Skeletal muscle cell (primary cell): Measurements from ENCODE around the gene LIPT1.
"Not testable (repeated sequence)": the region's sequence is repeated elsewhere in the genome, so short reads cannot be mapped to it uniquely, and the experiment has no call there.

Experiments used
- DNase-seq: peaks from one replicate; pipeline ENCODE4 v3.0.0-alpha.2; 2010; ENCODE audit warnings: low read depth
- H3K4me3 ChIP-seq: 2 replicates; pipeline ENCODE4 v1.5.1; 2011; ENCODE audit warnings: low read depth, mild to moderate bottlenecking, control low read depth, low read length, moderate library complexity

LIPT1 gene

GRCh38 chr2:99169534-99169933, 14.8 kb downstream of the LIPT1 start:
- no peak for DNase-seq
- H3K4me3 ChIP-seq: no peak overlapping the region

GRCh38 chr2:99171377-99172140, 16.8 kb downstream of the LIPT1 start:
- DNase-seq: no peak
- H3K4me3 ChIP-seq: no peak overlapping the region

- peak; percentile 83 for DNase-seq
- H3K4me3 ChIP-seq: peak within 1 kb of the TSS; percentile 63
Measured at GRCh38 chr2:99180755-99181623, 26.2 kb downstream of the LIPT1 start, which contains the start of the genes MITD1 and MRPL30. MITD1 (minus strand) TSS chr2:99181058; CDS start chr2:99180981, 77 bp downstream. MRPL30 (plus strand) TSS chr2:99181184; CDS start chr2:99186204, 5,020 bp downstream.

- peak overlapping the region; percentile 63 for H3K4me3 ChIP-seq
- DNase-seq: no peak
Measured at GRCh38 chr2:99181624-99182000, 26.8 kb downstream of the LIPT1 start.

- no peak for DNase-seq
- H3K4me3 ChIP-seq: no peak overlapping the region
Measured at GRCh38 chr2:99183025-99183424, 28.3 kb downstream of the LIPT1 start.

GRCh38 chr2:99184811-99185210, 30.0 kb downstream of the LIPT1 start:
- no peak for DNase-seq

GRCh38 chr2:99187011-99187410, 32.2 kb downstream of the LIPT1 start:
- DNase-seq: no peak
- H3K4me3 ChIP-seq: no peak overlapping the region

More at GRCh38 chr2:99184811-99185210, 30.0 kb downstream of the LIPT1 start:
- no peak overlapping the region for H3K4me3 ChIP-seq

GRCh38 chr2:99188357-99188756, 33.6 kb downstream of the LIPT1 start:
- no peak for DNase-seq
- no peak overlapping the region for H3K4me3 ChIP-seq

GRCh38 chr2:99190548-99190947, 35.8 kb downstream of the LIPT1 start:
- DNase-seq: no peak
- no peak overlapping the region for H3K4me3 ChIP-seq

- DNase-seq, H3K4me3 ChIP-seq: not testable (repeated sequence)
Measured at GRCh38 chr2:99192364-99192763, 37.6 kb downstream of the LIPT1 start.

- H3K4me3 ChIP-seq: no peak overlapping the region
Measured at GRCh38 chr2:99198103-99198841, 43.5 kb downstream of the LIPT1 start.

GRCh38 chr2:99200076-99200800, 45.5 kb downstream of the LIPT1 start:
- DNase-seq: no peak
- no peak overlapping the region for H3K4me3 ChIP-seq

More at GRCh38 chr2:99198103-99198841, 43.5 kb downstream of the LIPT1 start:
- no peak for DNase-seq

- DNase-seq: no peak
- no peak overlapping the region for H3K4me3 ChIP-seq
Measured at GRCh38 chr2:99201959-99202678, 47.4 kb downstream of the LIPT1 start.

GRCh38 chr2:99205491-99205890, 50.7 kb downstream of the LIPT1 start:
- no peak overlapping the region for H3K4me3 ChIP-seq
- DNase-seq: no peak
